Dedifferentiated amniotic fluid mesenchymal stem cell (primary cell): ENCODE measurements around the gene AARSD1.
"Not testable (repeated sequence)": the region's sequence is repeated elsewhere in the genome, so short reads cannot be mapped to it uniquely, and the experiment has no call there.

Experiments used
- DNase-seq: peaks from one replicate; pipeline ENCODE4 v3.0.0-alpha.2; 2016; ENCODE audit errors: extremely low spot score

AARSD1 gene

GRCh38 chr17:42964161-42964932 is at the start of gene AARSD1:
Gene AARSD1 (minus strand): TSS chr17:42964454. CDS start chr17:42964440, 14 bp downstream.
- peak; percentile 91 for DNase-seq

DNA sequence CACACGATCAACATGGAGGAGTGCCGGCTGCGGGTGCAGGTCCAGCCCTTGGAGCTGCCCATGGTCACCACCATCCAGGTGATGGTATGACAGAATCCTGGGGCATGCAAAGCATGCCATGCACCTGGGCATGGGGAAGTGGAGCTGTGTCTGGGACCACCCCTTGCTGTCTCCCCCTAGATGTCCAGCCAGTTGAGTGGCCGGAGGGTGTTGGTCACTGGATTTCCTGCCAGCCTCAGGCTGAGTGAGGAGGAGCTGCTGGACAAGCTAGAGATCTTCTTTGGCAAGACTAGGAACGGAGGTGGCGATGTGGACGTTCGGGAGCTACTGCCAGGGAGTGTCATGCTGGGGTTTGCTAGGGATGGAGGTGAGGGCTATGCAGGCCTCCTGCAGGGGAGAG is 49.0 kb upstream of the AARSD1 start:
- DNase-seq = no peak

GRCh38 chr17:43011728-43012472 is 47.6 kb upstream of the AARSD1 start:
- no peak for DNase-seq

GRCh38 chr17:43010667-43011308 is 46.5 kb upstream of the AARSD1 start:
- DNase-seq = no peak

DNA sequence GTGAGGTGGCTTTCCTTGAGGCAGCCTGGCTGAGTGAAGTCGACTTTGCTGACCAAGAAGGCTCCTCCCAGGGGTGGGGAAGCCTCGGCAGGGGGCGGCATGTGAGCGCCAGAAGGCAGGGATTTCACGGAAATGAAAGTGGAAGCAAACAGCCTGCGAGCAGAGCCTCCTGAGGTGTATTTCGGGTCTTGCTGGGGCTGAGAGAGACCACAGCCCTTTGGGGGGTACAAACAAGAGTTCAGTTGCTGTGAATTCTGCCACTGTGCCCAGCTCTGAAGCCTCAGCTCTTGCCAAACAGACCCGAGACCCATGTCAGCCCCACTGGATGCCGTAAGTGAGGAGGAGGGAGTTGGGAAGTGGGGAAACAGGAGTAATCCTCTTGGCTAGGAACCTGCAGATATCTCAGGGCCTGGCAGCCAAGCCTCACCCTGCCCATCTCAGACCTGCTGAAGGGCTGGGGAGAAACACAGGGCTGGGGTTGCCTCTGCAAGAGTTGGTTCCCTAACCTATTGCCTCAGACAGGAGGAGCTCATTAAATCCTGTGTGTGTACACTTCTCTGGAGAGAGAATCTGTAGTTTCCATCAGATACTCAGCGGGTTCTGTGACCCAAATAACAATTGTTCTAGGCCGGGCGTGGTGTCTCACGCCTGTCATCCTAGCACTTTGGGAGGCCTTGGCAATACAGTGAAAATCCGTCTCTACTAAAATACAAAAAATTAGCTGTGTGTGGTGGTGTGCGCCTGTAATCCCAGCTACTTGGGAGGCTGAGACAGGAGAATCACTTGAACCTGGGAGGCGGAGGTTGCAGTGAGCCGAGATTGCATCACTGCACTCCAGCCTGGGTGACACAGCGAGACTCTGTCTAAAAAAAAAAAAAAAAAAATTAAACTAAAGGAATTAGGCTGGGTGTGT is 42.6 kb upstream of the AARSD1 start, which contains the start of gene IFI35:
TSS of gene IFI35 (plus strand) at position 146 of the 913 bp plus-strand sequence. CDS start at position 310, 164 bp downstream.
- DNase-seq = peak; percentile 61

DNA sequence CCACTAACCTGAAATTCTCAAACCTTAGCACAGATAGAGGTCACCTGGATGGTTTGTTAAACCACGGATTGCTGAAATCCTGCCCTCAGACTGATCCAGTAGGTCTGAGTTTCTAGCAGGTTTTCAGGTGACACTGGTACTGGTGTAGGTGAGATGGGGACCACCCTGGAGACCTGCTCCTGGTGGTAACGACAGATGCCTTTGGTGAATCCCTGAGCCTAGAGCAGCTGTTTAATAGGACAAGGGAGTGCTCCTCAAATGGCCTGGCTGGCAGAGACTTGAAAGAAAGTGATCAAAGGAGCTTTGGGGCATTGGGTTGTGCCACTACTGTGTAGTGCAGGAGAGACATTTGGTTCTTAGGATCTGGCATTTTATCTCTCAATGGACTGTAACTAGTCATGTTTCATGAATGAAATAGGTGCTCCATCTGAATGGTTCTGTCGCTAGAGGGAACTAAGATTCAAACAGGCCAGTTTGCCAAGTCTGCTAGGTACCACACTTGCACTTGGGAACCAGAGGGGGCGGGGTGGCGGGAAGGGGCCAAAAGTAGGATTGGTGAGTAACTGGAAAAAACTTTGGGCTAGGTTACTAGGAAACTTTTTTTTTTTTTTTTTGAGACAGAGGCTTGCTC is 39.4 kb upstream of the AARSD1 start:
- DNase-seq = no peak

DNA sequence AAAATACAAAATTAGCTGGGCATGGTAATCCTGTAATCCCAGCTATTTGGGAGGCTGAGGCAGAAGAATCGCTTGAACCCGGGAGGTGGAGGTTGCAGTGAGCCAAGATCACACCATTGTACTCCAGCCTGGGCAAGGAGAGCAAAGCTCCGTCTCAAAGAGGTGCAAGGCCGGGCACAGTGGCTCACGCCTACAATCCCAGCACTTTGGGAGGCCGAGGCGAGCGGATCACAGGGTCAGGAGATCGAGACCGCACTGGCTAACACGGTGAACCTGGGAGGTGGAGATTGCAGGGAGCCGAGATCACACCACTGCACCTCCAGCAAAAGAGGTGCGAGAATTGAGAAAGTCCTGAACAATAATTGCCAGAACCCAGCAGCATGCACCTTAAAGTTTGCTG is 36.6 kb upstream of the AARSD1 start:
- DNase-seq = not testable (repeated sequence)

DNA sequence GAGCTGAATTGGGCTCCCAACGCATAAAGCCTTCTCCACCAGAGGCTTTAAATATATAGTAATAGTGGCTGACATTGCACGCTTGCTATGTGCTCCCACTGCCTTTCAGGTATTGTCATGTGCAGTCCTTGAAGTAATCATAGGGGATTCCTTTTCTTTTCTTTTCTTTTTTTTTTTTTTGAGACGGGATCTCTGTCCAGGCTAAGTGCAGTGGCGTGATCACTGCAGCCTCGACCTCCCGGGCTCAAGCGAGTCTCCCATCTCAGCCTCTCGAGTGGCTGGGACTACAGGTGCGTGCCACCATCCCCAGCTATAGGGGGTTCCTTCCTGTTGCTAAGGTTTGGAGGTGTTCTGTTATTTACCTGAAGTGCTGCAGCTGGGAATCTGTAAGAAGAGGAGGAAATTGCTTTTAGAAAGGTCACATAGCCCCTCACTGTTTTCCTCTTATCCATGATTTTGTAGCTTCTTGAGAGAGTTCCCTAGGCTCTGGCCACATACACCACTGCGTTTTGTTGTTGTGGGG is 34.8 kb upstream of the AARSD1 start:
- DNase-seq = no peak

DNA sequence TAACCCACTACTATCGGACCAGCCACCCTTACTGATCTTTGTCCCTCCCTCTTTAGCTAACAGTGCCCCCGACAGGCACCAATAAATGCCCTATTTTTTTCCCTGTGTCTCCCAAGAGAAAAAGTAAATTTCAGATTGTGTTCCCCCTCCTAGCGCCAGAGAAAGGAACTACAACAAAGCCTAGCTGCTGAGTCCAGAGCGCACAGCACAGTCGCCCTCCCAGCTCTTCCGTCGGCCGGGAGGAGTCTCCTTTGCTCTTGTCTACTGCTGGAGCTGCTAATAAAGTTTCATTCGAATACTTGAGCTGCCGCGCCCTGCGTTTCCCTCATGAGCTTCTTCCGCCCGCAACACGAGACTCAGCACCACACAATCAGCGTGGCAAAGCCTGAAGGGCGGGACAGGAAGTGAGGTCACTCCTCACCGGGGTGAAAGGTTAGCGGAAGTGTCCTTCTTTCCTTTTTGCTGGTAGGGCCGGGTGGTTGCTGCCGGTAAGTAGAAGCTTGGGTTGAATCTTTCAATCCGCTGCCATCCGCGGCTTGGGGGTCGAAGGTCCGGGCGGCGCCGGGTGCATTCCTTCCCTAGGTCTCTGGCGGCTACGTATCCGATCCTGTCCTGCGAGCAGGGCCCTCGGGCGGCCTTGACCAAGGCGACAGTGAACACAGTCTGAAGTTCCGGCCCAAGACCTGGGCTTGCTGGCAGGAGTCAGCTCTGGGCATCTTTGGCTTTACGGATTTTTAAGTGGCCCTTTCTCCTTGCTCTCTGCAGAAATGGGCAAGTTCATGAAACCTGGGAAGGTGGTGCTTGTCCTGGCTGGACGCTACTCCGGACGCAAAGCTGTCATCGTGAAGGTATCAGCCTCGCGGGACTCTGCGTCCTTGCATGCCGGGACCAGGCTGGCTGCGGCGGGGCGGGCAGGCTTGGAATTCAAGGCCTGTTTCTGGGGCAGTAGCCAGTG is 34.0 kb upstream of the AARSD1 start, which contains the start of gene RPL27:
TSS of gene RPL27 (plus strand) at position 436 of the 955 bp plus-strand sequence. CDS start at position 768, 332 bp downstream.
- DNase-seq = peak; percentile 100

- no peak for DNase-seq
Observed at GRCh38 chr17:42997390-42997983, 33.2 kb upstream of the AARSD1 start.

DNA sequence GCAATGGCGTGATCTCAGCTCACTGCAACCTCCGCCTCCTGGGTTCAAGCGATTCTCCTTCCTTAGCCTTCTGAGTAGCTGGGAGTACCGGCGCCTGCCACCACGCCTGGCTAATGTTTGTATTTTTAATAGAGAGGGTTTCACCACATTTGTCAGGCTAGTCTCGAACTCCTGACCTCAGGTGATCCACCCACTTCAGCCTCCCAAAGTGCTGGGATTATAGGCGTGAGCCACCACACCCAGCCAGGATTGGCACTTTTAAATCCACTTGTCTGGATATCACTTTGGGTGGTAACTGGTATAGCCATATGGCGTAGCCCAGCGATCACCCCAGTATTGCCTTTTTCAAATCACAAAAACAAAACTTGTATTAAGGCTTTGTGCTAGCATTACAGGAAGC is 29.7 kb upstream of the AARSD1 start:
- not testable (repeated sequence) for DNase-seq

DNA sequence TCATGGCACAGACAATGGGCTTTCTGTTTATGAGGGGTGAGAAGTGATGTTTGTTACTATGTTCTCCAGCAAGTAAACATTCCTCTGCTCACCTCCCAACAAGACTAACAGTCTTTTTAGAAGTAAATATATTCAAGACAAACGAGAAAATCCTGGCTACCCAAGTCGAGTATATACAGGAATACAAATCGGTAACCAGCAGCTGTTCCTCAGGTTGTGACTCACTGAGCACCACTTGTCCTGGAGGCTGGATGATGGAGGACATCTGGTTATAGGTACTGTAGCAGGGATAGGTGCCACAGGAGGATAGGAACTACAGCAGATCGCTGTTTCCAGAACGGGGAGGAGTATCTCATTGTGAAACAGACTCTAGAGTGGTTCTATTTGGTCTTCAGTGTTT is 28.6 kb upstream of the AARSD1 start:
- DNase-seq = no peak

- no peak for DNase-seq
Observed at GRCh38 chr17:42991471-42991870, 27.2 kb upstream of the AARSD1 start.

GRCh38 chr17:42989726-42990652 is 25.7 kb upstream of the AARSD1 start:
- DNase-seq = no peak

DNA sequence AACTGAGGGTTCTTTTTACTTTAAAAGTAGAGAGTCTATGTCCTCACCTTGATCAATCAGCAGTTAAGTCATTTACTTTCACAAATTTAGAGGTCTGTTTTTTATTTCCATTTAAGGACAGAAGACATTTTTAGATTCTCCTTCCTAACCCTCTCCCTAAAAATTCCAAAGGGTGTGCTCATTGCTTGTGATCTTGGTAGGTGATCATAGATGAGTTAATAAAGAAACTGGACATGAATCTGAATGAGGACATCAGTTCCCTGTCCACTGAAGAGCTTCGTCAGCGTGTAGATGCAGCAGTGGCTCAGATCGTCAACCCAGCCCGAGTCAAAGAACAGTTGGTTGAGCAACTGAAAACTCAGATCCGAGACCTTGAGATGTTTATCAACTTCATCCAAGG is 24.9 kb upstream of the AARSD1 start:
- DNase-seq = no peak

DNA sequence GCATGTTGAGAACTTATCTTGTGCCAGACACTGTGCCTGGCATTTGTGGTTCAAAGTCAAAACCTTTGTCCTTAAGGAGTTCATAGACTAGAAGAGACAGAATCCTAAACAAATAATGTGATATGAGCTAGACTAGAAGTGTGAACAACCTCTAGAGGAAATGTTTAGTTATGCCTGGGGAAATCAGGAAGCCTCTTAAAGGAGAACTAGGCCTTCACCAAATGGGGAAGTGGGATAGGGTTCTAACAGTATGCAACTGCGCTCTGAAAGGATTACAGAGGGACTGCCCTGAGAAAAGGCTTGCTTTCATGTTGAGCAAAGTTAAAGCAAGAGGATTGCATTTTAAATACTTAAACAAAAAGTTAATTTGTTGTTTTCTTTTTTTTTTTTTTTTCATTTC is 21.0 kb upstream of the AARSD1 start:
- DNase-seq = no peak

- DNase-seq = no peak
Observed at GRCh38 chr17:42982266-42982665, 18.0 kb upstream of the AARSD1 start.
